B cell (primary cell): ENCODE measurements around the gene WDR90. TPM values are rescaled to one million over a fixed set of nuclear protein-coding genes. Genes with fewer than 3 reads are reported as not detected.

Experiments used
- ATAC-seq: fragments of 200-7000 bp; cut with Tn5 transposase; one replicate; pipeline ENCODE4 v1.10.0; 2021; ENCODE audit warnings: low read depth, mild to moderate bottlenecking, moderate number of reproducible peaks, moderate library complexity
- CTCF ChIA-PET: fragments of 350-600 bp; sonication (Branson Sonifier 250); formaldehyde crosslinking; loops from one replicate; lab custom pipeline; 2021; ENCODE audit warnings: antibody characterized with exemption, inconsistent platforms; lab: Charles Lee
- POLR2A ChIA-PET: fragments of 350-600 bp; sonication (Branson Sonifier 250); formaldehyde crosslinking; loops from one replicate; lab custom pipeline; 2021; ENCODE audit warnings: antibody characterized with exemption; lab: Charles Lee
- DNase-seq: peaks from one replicate; pipeline ENCODE4 v3.0.0; 2013
- H2AFZ ChIP-seq: 2 replicates; pipeline ENCODE4 v1.6.1; 2012; ENCODE audit warnings: mild to moderate bottlenecking, low read depth, low read length; ENCODE audit not compliant: insufficient read depth, poor library complexity, severe bottlenecking
- H3K27ac ChIP-seq, 2 donors: 1 replicate in 1 of 2; 2 replicates in 1 of 2; pipeline ENCODE4 v1.5.1; 2012 to 2013; ENCODE audit warnings: low read length in 2 of 2, mild to moderate bottlenecking in 2 of 2, moderate library complexity in 1 of 2
- H3K27me3 ChIP-seq, 4 experiments: fragments of 200-600 bp in 1 of 4; sonication (generic) in 1 of 4; replicated peaks in 1 of 4; 1 replicate in 2 of 4; 2 replicates in 2 of 4; pipeline versions ENCODE4 v1.6.1 to v1.7.0; 2013 to 2016; ENCODE audit warnings: low read length in 3 of 4, mild to moderate bottlenecking in 2 of 4, mixed read lengths in 1 of 4, moderate library complexity in 1 of 4; ENCODE audit not compliant: insufficient read depth in 4 of 4, control insufficient read depth in 3 of 4; ENCODE audit errors: control extremely low read depth in 1 of 4
- H3K36me3 ChIP-seq, 2 experiments: replicated peaks in 1 of 2; 1 replicate in 1 of 2; 2 replicates in 1 of 2; pipeline versions ENCODE4 v1.6.1 to v1.7.1; 2013; ENCODE audit warnings: low read length in 1 of 2; ENCODE audit not compliant: insufficient read depth in 2 of 2, control insufficient read depth in 1 of 2; ENCODE audit errors: control extremely low read depth in 1 of 2, extremely low read depth in 1 of 2
- H3K4me1 ChIP-seq, 2 donors: fragments of 200-600 bp in 1 of 2; sonication (generic) in 1 of 2; 1 replicate in 1 of 2; 2 replicates in 1 of 2; pipeline versions ENCODE4 v1.5.1 to v1.6.1; 2013 to 2017; ENCODE audit warnings: low read length in 2 of 2; ENCODE audit not compliant: control insufficient read depth in 2 of 2, insufficient read depth in 2 of 2
- H3K4me2 ChIP-seq: replicated peaks from 2 replicates; pipeline ENCODE3; 2012; ENCODE audit warnings: mild to moderate bottlenecking, low read depth, low read length; ENCODE audit not compliant: poor library complexity, severe bottlenecking
- H3K4me3 ChIP-seq, 5 experiments: fragments of 200-600 bp in 1 of 5; sonication (generic) in 1 of 5; 1 replicate in 3 of 5; 2 replicates in 2 of 5; pipeline versions ENCODE4 v1.5.1 to v1.7.0; 2011 to 2016; ENCODE audit warnings: low read length in 4 of 5, mild to moderate bottlenecking in 4 of 5, low read depth in 2 of 5, control low read depth in 1 of 5, moderate library complexity in 1 of 5; ENCODE audit not compliant: insufficient read depth in 1 of 5; ENCODE audit errors: control extremely low read depth in 1 of 5, extremely low read depth in 1 of 5
- H3K79me2 ChIP-seq: fragments of 200-600 bp; sonication (generic); one replicate; pipeline ENCODE4 v1.6.0; 2016; ENCODE audit warnings: low read length; ENCODE audit not compliant: control insufficient read depth, insufficient read depth
- H3K9ac ChIP-seq: fragments of 200-600 bp; sonication (generic); 2 replicates; pipeline ENCODE4 v1.6.1; 2017; ENCODE audit warnings: mild to moderate bottlenecking, low read length, moderate library complexity
- H3K9me3 ChIP-seq, 3 donors: one replicate each; pipeline versions ENCODE4 v1.6.1 to v1.7.1; 2013; ENCODE audit warnings: low read length in 2 of 3; ENCODE audit not compliant: control insufficient read depth in 2 of 3, insufficient read depth in 1 of 3; ENCODE audit errors: control extremely low read depth in 1 of 3
- H4K20me1 ChIP-seq: 2 replicates; pipeline ENCODE4 v1.6.0; 2012; ENCODE audit warnings: mild to moderate bottlenecking, low read length; ENCODE audit not compliant: insufficient read depth, control insufficient read depth, poor library complexity, severe bottlenecking
- H3K27ac Mint-ChIP-seq: one replicate; pipeline ENCODE4 v1.8.0; 2021; ENCODE audit warnings: mixed read lengths
- H3K27me3 Mint-ChIP-seq: one replicate; pipeline ENCODE4 v1.8.0; 2021; ENCODE audit warnings: mixed read lengths
- H3K4me1 Mint-ChIP-seq: one replicate; pipeline ENCODE4 v1.8.0; 2021; ENCODE audit warnings: mixed read lengths
- H3K4me3 Mint-ChIP-seq: one replicate; pipeline ENCODE4 v1.8.0; 2021; ENCODE audit warnings: mixed read lengths
- H3K9me3 Mint-ChIP-seq: one replicate; pipeline ENCODE4 v1.8.0; 2022; ENCODE audit warnings: mixed read lengths; ENCODE audit not compliant: insufficient read depth
- CTCF ChIP-seq: fragments of 200-600 bp; IDR thresholded peaks from one replicate; pipeline ENCODE4 v1.8.0; 2022; ENCODE audit warnings: antibody characterized with exemption, mild to moderate bottlenecking
- EZH2 ChIP-seq: IDR thresholded peaks from 2 replicates; pipeline ENCODE4 v1.6.1; 2012; ENCODE audit warnings: borderline replicate concordance, low read depth, mild to moderate bottlenecking, moderate library complexity, low read length; ENCODE audit not compliant: insufficient read depth, poor library complexity, severe bottlenecking
- WGBS: methylation state at CpG from one replicate; pipeline ENCODE4 v1.1.5; 2013; ENCODE audit warnings: missing lambda C conversion rate; ENCODE audit not compliant: insufficient coverage; 5-methylcytosine and 5-hydroxymethylcytosine counted together
- intact Hi-C: fragments of 100-400 bp; cut with micrococcal nuclease; formaldehyde crosslinking; loops from one replicate; pipeline ENCODE4 v1.10.0; 2022
- polyA plus RNA-seq: library from polyadenylated mRNA; depleted of rRNA; stranded (reverse); fragments of >200 nt; gene quantifications from 2 replicates; pipeline ENCODE4 v1.2.3, GENCODE V29; 2012
- total RNA-seq, 2 donors: library from RNA; stranded (reverse); fragments of 120-200 nt in 1 of 2; gene quantifications; 1 replicate in 1 of 2; 2 replicates in 1 of 2; pipeline versions ENCODE4 v1.2.3 to v1.2.4, GENCODE V29; 2013 to 2022

WDR90 gene
- total and polyA plus RNA-seq, 2 donors (not counting 1 experiment from before 2014, with no cell fraction given): 23.1 to 34.7 TPM

GRCh38 chr16:659618-660017, 10.5 kb downstream of the WDR90 start:
- no peak overlapping the region for H3K4me2 ChIP-seq
- no peak overlapping the region for H2AFZ ChIP-seq
- H3K4me3 ChIP-seq: no peak overlapping the region
- TF ChIP-seq EZH2 (no peak), CTCF (no peak)
- H3K27me3 Mint-ChIP-seq: no peaks in the 10 kb centered on the region
- ATAC-seq (no peak), DNase-seq (no peak)
- no peaks in the 10 kb centered on the region for H3K36me3 ChIP-seq
- peaks cover 10 to 17% of the 10 kb centered on the region in 2 donors for H3K4me1 ChIP-seq
- no peaks in the 10 kb centered on the region for H3K9me3 Mint-ChIP-seq
- H3K27ac Mint-ChIP-seq: no peak overlapping the region
- 90% methylated on average over 19 of the region's 20 CpGs for WGBS
- H3K4me1 Mint-ChIP-seq: peaks cover 10% of the 10 kb centered on the region
- H3K9ac ChIP-seq: no peak overlapping the region
- no peak overlapping the region for H3K4me3 Mint-ChIP-seq
- H3K27me3 ChIP-seq: no peaks in the 10 kb centered on the region
- H4K20me1 ChIP-seq: no peaks in the 10 kb centered on the region
- POLR2A ChIA-PET: interaction anchor here (1.7 kb wide), 1 partner anchor 10 kb away, joined by 6 read pairs; the partner anchor contains the start of gene WDR90
- H3K79me2 ChIP-seq: no peaks in the 10 kb centered on the region
- H3K9me3 ChIP-seq: no peaks in the 10 kb centered on the region
- H3K27ac ChIP-seq: no peak overlapping the region
- intact Hi-C loops: loop anchor here (1.0 to 2.0 kb wide), 4 partner anchors 10 to 80 kb away; partner anchors contain the start of genes JMJD8 and WDR90
- CTCF ChIA-PET: interaction anchor here (0.7 to 1.4 kb wide), 2 partner anchors 23 to 80 kb away, joined by 4 to 6 read pairs; partner anchors contain the start of gene METTL26

DNA sequence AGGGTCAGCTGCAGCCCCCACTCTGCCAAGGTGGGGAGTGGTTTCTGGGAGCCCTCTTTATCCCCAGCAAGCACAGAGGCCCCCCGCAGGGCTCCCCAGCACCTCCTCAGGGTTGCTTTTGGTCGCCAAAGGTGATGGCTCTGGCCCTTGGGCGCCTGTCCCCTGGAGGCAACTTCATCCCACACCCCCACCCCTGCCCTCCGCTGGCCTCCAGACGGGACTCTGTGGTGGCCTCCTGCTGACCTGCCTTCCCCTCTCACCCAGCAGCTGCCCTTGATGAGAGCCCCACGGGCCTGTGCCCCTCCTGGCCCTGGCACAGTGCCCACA, 10.9 kb downstream of the WDR90 start:
- Histone ChIP-seq H3K9ac (no peak overlapping the region), H3K36me3 (no peaks in the 10 kb centered on the region), H3K79me2 (no peaks in the 10 kb centered on the region), H3K9me3 (no peaks in the 10 kb centered on the region), H3K4me1 (peaks cover 10 to 17% of the 10 kb centered on the region in 2 donors), H3K4me3 (no peak overlapping the region), H3K27ac (peak overlapping the region in 1 of 2 donors; percentile 43), H3K27me3 (no peaks in the 10 kb centered on the region), H3K4me2 (peak overlapping the region; percentile 72), H4K20me1 (no peaks in the 10 kb centered on the region), H2AFZ (peak overlapping the region; percentile 78)
- no peak for TF ChIP-seq CTCF
- TF ChIP-seq EZH2: no peak
- Mint-ChIP-seq H3K4me1 (peaks cover 10% of the 10 kb centered on the region), H3K4me3 (peak overlapping the region; percentile 50), H3K9me3 (no peaks in the 10 kb centered on the region), H3K27me3 (no peaks in the 10 kb centered on the region), H3K27ac (peak overlapping the region; percentile 56)
- ATAC-seq: no peak
- ChIA-PET POLR2A (interaction anchor here (1.0 to 1.7 kb wide), 2 partner anchors 11 to 276 kb away, joined by 5 to 6 read pairs; partner anchors contain the start of gene WDR90), CTCF (interaction anchor here (0.7 to 1.4 kb wide), 2 partner anchors 24 to 81 kb away, joined by 4 to 6 read pairs; partner anchors contain the start of gene METTL26)
- no peak for DNase-seq
- 64% methylated on average over 6 of the region's 6 CpGs for WGBS
- intact Hi-C loops: loop anchor here (1.0 to 2.0 kb wide), 4 partner anchors 11 to 81 kb away; partner anchors contain the start of genes JMJD8 and WDR90
